Epithelial cell of proximal tubule (primary cell): ENCODE measurements around the gene TMEM267. TPM values are rescaled to one million over a fixed set of nuclear protein-coding genes. Genes with fewer than 3 reads are reported as not detected.
A peak's percentile ranks its signal among the peaks of the same experiment; 100 is the strongest.
"Not testable (repeated sequence)": the region's sequence is repeated elsewhere in the genome, so short reads cannot be mapped to it uniquely, and the experiment has no call there.

ENCODE experiments used
- DNase-seq: peaks from one replicate; pipeline ENCODE4 v3.0.0-alpha.2; 2011; ENCODE audit warnings: low read depth
- H3K4me3 ChIP-seq: 2 replicates; pipeline ENCODE4 v1.5.1; 2011; ENCODE audit warnings: low read depth, mild to moderate bottlenecking, low read length
- CTCF ChIP-seq: conservative IDR thresholded peaks from 2 replicates; pipeline ENCODE4 v1.5.1; 2012; ENCODE audit warnings: low read depth, mild to moderate bottlenecking, low read length
- total RNA-seq: library from RNA; depleted of rRNA; stranded (reverse); fragments of >200 nt; gene quantifications from 2 replicates; pipeline ENCODE4 v1.2.3, GENCODE V29; 2015

TMEM267 gene
- total RNA-seq, 1 donor from 2014 or later: 7.8 TPM

- H3K4me3 ChIP-seq: peak overlapping the region; percentile 70
- DNase-seq: peak; percentile 25
- TF ChIP-seq CTCF: no peak
Measured at GRCh38 chr5:43514471-43514815, 30.8 kb upstream of the TMEM267 start.

GRCh38 chr5:43514025-43514424 is 30.4 kb upstream of the TMEM267 start:
- no peak for DNase-seq
- no peak for TF ChIP-seq CTCF

GRCh38 chr5:43511062-43511461 is 27.4 kb upstream of the TMEM267 start:
- DNase-seq, H3K4me3 ChIP-seq: not testable (repeated sequence)

More at GRCh38 chr5:43514025-43514424, 30.4 kb upstream of the TMEM267 start:
- peak overlapping the region; percentile 70 for H3K4me3 ChIP-seq

- no peak overlapping the region for H3K4me3 ChIP-seq
- no peak for TF ChIP-seq CTCF
- DNase-seq: no peak
Measured at GRCh38 chr5:43498581-43498980, 14.9 kb upstream of the TMEM267 start.

GRCh38 chr5:43497311-43498104 is 13.8 kb upstream of the TMEM267 start:
- TF ChIP-seq CTCF: no peak
- no peak overlapping the region for H3K4me3 ChIP-seq
- DNase-seq: no peak

- no peak for DNase-seq
- TF ChIP-seq CTCF: no peak
- H3K4me3 ChIP-seq: no peak overlapping the region
Measured at GRCh38 chr5:43491326-43491725, 7.7 kb upstream of the TMEM267 start.

- no peak for DNase-seq
- no peak for TF ChIP-seq CTCF
- H3K4me3 ChIP-seq: no peak overlapping the region
Measured at GRCh38 chr5:43486353-43486752, 2.7 kb upstream of the TMEM267 start.
